H1 (cell line): ENCODE data around the gene GPT2. TPM values are rescaled to one million over a fixed set of nuclear protein-coding genes. Genes with fewer than 3 reads are reported as not detected.
A peak's percentile ranks its signal among the peaks of the same experiment; 100 is the strongest.

Source experiments
- CTCF ChIA-PET: fragments of 300-600 bp; sonication (Branson Sonifier 250); formaldehyde crosslinking; loops from one replicate; lab custom pipeline; 2021; ENCODE audit not compliant: partially characterized antibody; lab: Charles Lee
- POLR2A ChIA-PET: fragments of 300-600 bp; sonication (Branson Sonifier 250); formaldehyde crosslinking; loops from one replicate; lab custom pipeline; 2021; ENCODE audit warnings: inconsistent platforms; ENCODE audit not compliant: partially characterized antibody; lab: Charles Lee
- DNase-seq, 2 experiments: peaks; one replicate each; pipeline versions ENCODE4 v3.0.0 to v3.0.0-alpha.2; 2010 to 2022; ENCODE audit warnings: low spot score in 2 of 2, low read depth in 1 of 2, mixed read lengths in 1 of 2
- FAIRE-seq: peaks from 2 replicates; lab custom pipeline; 2011; peaks lifted over from hg19 to GRCh38; lab: Jason Lieb, UNC
- H2AFZ ChIP-seq: 2 replicates; pipeline ENCODE4 v1.8.1; 2012; ENCODE audit warnings: low read length, inconsistent platforms
- H2AK5ac ChIP-seq: 2 replicates; pipeline ENCODE4 v1.6.1; 2013; ENCODE audit warnings: low read depth, low read length
- H2BK120ac ChIP-seq: replicated peaks from 2 replicates; pipeline ENCODE3; 2013; ENCODE audit warnings: low read depth, low read length, inconsistent platforms
- H2BK12ac ChIP-seq: 2 replicates; pipeline ENCODE4 v1.6.1; 2013; ENCODE audit warnings: low read depth, low read length
- H2BK15ac ChIP-seq: 2 replicates; pipeline ENCODE4 v1.6.1; 2013; ENCODE audit warnings: low read length
- H2BK20ac ChIP-seq: 2 replicates; pipeline ENCODE4 v1.6.1; 2013; ENCODE audit warnings: low read length
- H2BK5ac ChIP-seq: 2 replicates; pipeline ENCODE4 v1.6.1; 2013; ENCODE audit warnings: low read depth, low read length
- H3K14ac ChIP-seq: 2 replicates; pipeline ENCODE4 v1.6.1; 2013; ENCODE audit warnings: inconsistent platforms; ENCODE audit not compliant: insufficient read length
- H3K18ac ChIP-seq: 2 replicates; pipeline ENCODE4 v1.6.1; 2013; ENCODE audit warnings: low read length; ENCODE audit errors: extremely low read depth
- H3K23ac ChIP-seq: 2 replicates; pipeline ENCODE4 v1.6.1; 2013; ENCODE audit warnings: inconsistent platforms; ENCODE audit not compliant: insufficient read length
- H3K23me2 ChIP-seq: 2 replicates; pipeline ENCODE4 v1.6.1; 2013; ENCODE audit warnings: low read depth, low read length
- H3K27ac ChIP-seq: 2 replicates; pipeline ENCODE4 v1.6.1; 2011; ENCODE audit warnings: low read depth, low read length, inconsistent platforms
- H3K27me3 ChIP-seq, 4 experiments: replicated peaks in 1 of 4; 1 replicate in 1 of 4; 2 replicates in 3 of 4; pipeline versions ENCODE4 v1.6.1 to v1.8.1; 2011 to 2013; ENCODE audit warnings: low read length in 3 of 4, mild to moderate bottlenecking in 3 of 4, inconsistent platforms in 2 of 4, mixed read lengths in 2 of 4, moderate library complexity in 1 of 4; ENCODE audit not compliant: control insufficient read depth in 3 of 4, insufficient read depth in 3 of 4; ENCODE audit errors: extremely low read depth in 1 of 4
- H3K36me3 ChIP-seq, 4 experiments: 2 replicates each; pipeline versions ENCODE4 v1.6.1 to v1.8.1; 2011 to 2013; ENCODE audit warnings: mild to moderate bottlenecking in 4 of 4, low read length in 3 of 4, moderate library complexity in 2 of 4, control low read depth in 1 of 4, inconsistent platforms in 1 of 4; ENCODE audit not compliant: insufficient read depth in 4 of 4, control insufficient read depth in 2 of 4
- H3K4ac ChIP-seq: replicated peaks from 2 replicates; pipeline ENCODE3; 2013; ENCODE audit warnings: low read length, low read depth, mixed read lengths, inconsistent platforms; ENCODE audit not compliant: insufficient read length
- H3K4me1 ChIP-seq, 4 experiments: replicated peaks in 1 of 4; 1 replicate in 1 of 4; 2 replicates in 3 of 4; pipeline versions ENCODE4 v1.6.1 to v1.8.1; 2011 to 2013; ENCODE audit warnings: low read length in 3 of 4, inconsistent platforms in 2 of 4, mixed read lengths in 1 of 4; ENCODE audit not compliant: insufficient read depth in 4 of 4, control insufficient read depth in 3 of 4
- H3K4me2 ChIP-seq, 2 experiments: 2 replicates each; pipeline versions ENCODE4 v1.6.1 to v1.8.1; 2011 to 2013; ENCODE audit warnings: low read depth in 2 of 2, low read length in 2 of 2, control low read depth in 1 of 2, inconsistent platforms in 1 of 2, mild to moderate bottlenecking in 1 of 2; ENCODE audit not compliant: insufficient read depth in 1 of 2
- H3K4me3 ChIP-seq, 4 experiments: fragments of 200-600, 300-600 bp in 1 of 4; sonication (generic), shearing (Covaris generic), sonication (Bioruptor Twin) in 1 of 4; 2 replicates each; pipeline versions ENCODE4 v1.5.1 to v1.8.1; 2011 to 2016; ENCODE audit warnings: low read length in 4 of 4, low read depth in 3 of 4, control low read depth in 2 of 4, inconsistent platforms in 2 of 4, mild to moderate bottlenecking in 2 of 4, mixed read lengths in 1 of 4, moderate library complexity in 1 of 4; ENCODE audit not compliant: insufficient read depth in 2 of 4; ENCODE audit errors: extremely low read depth in 1 of 4
- H3K56ac ChIP-seq: replicated peaks from 2 replicates; pipeline ENCODE3; 2013; ENCODE audit warnings: low read depth, mild to moderate bottlenecking, mixed read lengths, low read length, inconsistent platforms; ENCODE audit not compliant: insufficient read length
- H3K79me1 ChIP-seq: 2 replicates; pipeline ENCODE4 v1.6.1; 2013; ENCODE audit warnings: low read depth, low read length, control low read depth
- H3K79me2 ChIP-seq, 2 experiments: 2 replicates each; pipeline versions ENCODE4 v1.6.1 to v1.8.1; 2012 to 2013; ENCODE audit warnings: low read length in 2 of 2, mild to moderate bottlenecking in 2 of 2, inconsistent platforms in 1 of 2; ENCODE audit not compliant: insufficient read depth in 2 of 2, control insufficient read depth in 1 of 2
- H3K9ac ChIP-seq, 4 experiments: replicated peaks in 1 of 4; 1 replicate in 1 of 4; 2 replicates in 3 of 4; pipeline versions ENCODE4 v1.6.1 to v1.8.1; 2011 to 2013; ENCODE audit warnings: low read depth in 3 of 4, low read length in 3 of 4, control low read depth in 2 of 4, mild to moderate bottlenecking in 2 of 4, moderate library complexity in 2 of 4, inconsistent platforms in 1 of 4; ENCODE audit errors: extremely low read depth in 1 of 4
- H3K9me3 ChIP-seq, 2 experiments: 2 replicates each; pipeline versions ENCODE4 v1.6.1 to v1.8.1; 2012 to 2013; ENCODE audit warnings: mild to moderate bottlenecking in 2 of 2, moderate library complexity in 2 of 2, control low read depth in 1 of 2, inconsistent platforms in 1 of 2, low read depth in 1 of 2, low read length in 1 of 2, mixed read lengths in 1 of 2; ENCODE audit not compliant: insufficient read depth in 2 of 2
- H4K20me1 ChIP-seq, 2 experiments: replicated peaks in 1 of 2; 2 replicates each; pipeline versions ENCODE3 to v1.8.1; 2011 to 2013; ENCODE audit warnings: inconsistent platforms in 2 of 2, low read length in 2 of 2, mild to moderate bottlenecking in 1 of 2; ENCODE audit not compliant: insufficient read depth in 2 of 2, control insufficient read depth in 1 of 2
- H4K5ac ChIP-seq: 2 replicates; pipeline ENCODE4 v1.6.1; 2013; ENCODE audit warnings: low read length, low read depth, mixed read lengths, inconsistent platforms; ENCODE audit not compliant: insufficient read length
- H4K8ac ChIP-seq: 2 replicates; pipeline ENCODE4 v1.8.0; 2013; ENCODE audit warnings: mild to moderate bottlenecking, moderate library complexity, low read length, inconsistent platforms; ENCODE audit not compliant: insufficient read depth; ENCODE audit errors: extremely low read depth
- H4K91ac ChIP-seq: replicated peaks from 2 replicates; pipeline ENCODE3; 2013; ENCODE audit warnings: low read length, mixed read lengths, inconsistent platforms; ENCODE audit not compliant: insufficient read length
- RAD21 ChIP-seq, 2 experiments: IDR thresholded peaks in 1 of 2; conservative IDR thresholded peaks in 1 of 2; 2 replicates each; pipeline ENCODE4 v1.6.1; 2011; ENCODE audit warnings: low read depth in 2 of 2, low read length in 2 of 2, improper control_type of control experiment in 1 of 2, inconsistent platforms in 1 of 2, mild to moderate bottlenecking in 1 of 2, moderate library complexity in 1 of 2
- RXRA ChIP-seq: IDR thresholded peaks from 2 replicates; pipeline ENCODE4 v1.6.1; 2011; ENCODE audit warnings: low read depth, mild to moderate bottlenecking, low read length, moderate library complexity; ENCODE audit not compliant: insufficient read depth
- WGBS, 2 experiments: shearing (Covaris generic) in 1 of 2; methylation state at CpG; one replicate each; pipeline versions ENCODE4 v1.1.6 to v1.1.7; 2013 to 2015; ENCODE audit warnings: low lambda C conversion rate in 2 of 2, mixed read lengths in 2 of 2, inconsistent platforms in 1 of 2, low coverage in 1 of 2, missing lambda C conversion rate in 1 of 2; ENCODE audit not compliant: insufficient replicate concordance in 2 of 2, insufficient coverage in 1 of 2, insufficient read length in 1 of 2; ENCODE audit errors: extremely low coverage in 1 of 2, missing lambda C conversion rate in 1 of 2; 5-methylcytosine and 5-hydroxymethylcytosine counted together
- polyA plus RNA-seq, 7 experiments: library from polyadenylated mRNA; depleted of rRNA in 3 of 7; stranded (reverse) in 5 of 7; unstranded in 2 of 7; fragments of >200 nt in 5 of 7; fragments of 200-250 nt in 2 of 7; gene quantifications; 1 replicate in 5 of 7; 2 replicates in 1 of 7; 4 replicates in 1 of 7; pipeline versions ENCODE4 v1.2.1 to v1.2.3, GENCODE V29; 2011 to 2013; ENCODE audit warnings: missing spikeins in 2 of 7, mixed read lengths in 2 of 7
- total RNA-seq: library from RNA; stranded (reverse); fragmentation: NEBNext Ultra II Directional; extraction: Animal tissue kit (Norgen Biotek cat#: 25700); gene quantifications from 2 replicates; pipeline ENCODE4 v1.2.1, GENCODE V29; 2021

Gene GPT2
- total and polyA plus RNA-seq, 2 of the 8 experiments (the other 6 are each of a cell fraction or from before 2014, with no cell fraction given), result 71.6 to 94.1 TPM

GRCh38 chr16:46887524-46887854 lies 3.3 kb downstream of the GPT2 start:
- H2BK120ac ChIP-seq, result no peak overlapping the region
- no peak overlapping the region for H3K18ac ChIP-seq
- peaks cover 5 to 26% (median 15%) of the 10 kb centered on the region in 4 experiments for H3K4me1 ChIP-seq
- H3K27ac ChIP-seq, result no peak overlapping the region
- no peak overlapping the region for H2BK12ac ChIP-seq
- no peak overlapping the region for H4K5ac ChIP-seq
- no peaks in the 10 kb centered on the region for H3K27me3 ChIP-seq
- no peak overlapping the region for H3K56ac ChIP-seq
- no peak for FAIRE-seq
- no peak overlapping the region for H4K91ac ChIP-seq
- 88% methylated on average over 2 of the region's 2 CpGs; no CpG with 5 or more reads in 1 of the 2 experiments for WGBS, 2 experiments
- no peak overlapping the region for H2AK5ac ChIP-seq
- CTCF ChIA-PET, result interaction anchor here (0.9 to 6.1 kb wide), 5 partner anchors 17 to 34 kb away, joined by 3 to 31 read pairs (median 4); no protein-coding TSS in a partner anchor
- peak overlapping the region in 1 of 2 experiments; percentile 81; a peak in 1 of 4 replicates for H3K4me2 ChIP-seq
- peaks cover 13% of the 10 kb centered on the region; the same call in 1 of the 2 replicates for H3K23me2 ChIP-seq
- H3K9me3 ChIP-seq, result no peaks in the 10 kb centered on the region
- H2BK15ac ChIP-seq, result no peak overlapping the region
- H3K79me1 ChIP-seq, result peaks cover 18% of the 10 kb centered on the region; the same call in 1 of the 2 replicates
- no peak overlapping the region for H3K4ac ChIP-seq
- H3K14ac ChIP-seq, result no peak overlapping the region
- H3K9ac ChIP-seq, result no peak overlapping the region
- DNase-seq, result no peak
- H2AFZ ChIP-seq, result no peak overlapping the region
- peaks cover 6 to 80% of the 10 kb centered on the region in 2 experiments for H3K79me2 ChIP-seq
- H3K4me3 ChIP-seq, result no peak overlapping the region
- H3K23ac ChIP-seq, result no peak overlapping the region
- H4K8ac ChIP-seq, result no peak overlapping the region
- POLR2A ChIA-PET, result interaction anchor here (1.5 to 13.8 kb wide), 7 partner anchors 11 to 36 kb away, joined by 5 to 580 read pairs (median 13); no protein-coding TSS in a partner anchor
- no peak overlapping the region for H2BK20ac ChIP-seq
- peaks cover 13 to 24% of the 10 kb centered on the region in 2 experiments for H4K20me1 ChIP-seq
- no peak overlapping the region for H2BK5ac ChIP-seq
- H3K36me3 ChIP-seq, result peaks cover 0 to 45% (median 7%) of the 10 kb centered on the region in 4 experiments; a peak in 4 of 8 replicates
- TF ChIP-seq RAD21 (IDR thresholded peaks at IDR 0.05 in 1 of 2, conservative IDR thresholded peaks at IDR 0.05 in 1 of 2; ENCODE audit: low read depth in 2 of 2, low read length in 2 of 2), result no peak
- TF ChIP-seq RXRA, result no peak
